ENCODE results near the gene PEX5L. TPM values are rescaled to one million over a fixed set of nuclear protein-coding genes. Genes with fewer than 3 reads are reported as not detected.

PEX5L gene
- total RNA-seq: under 0.01 TPM in 2 replicates

GRCh38 chr3:180036671-180037455 is at the start of gene PEX5L:
PEX5L (minus strand) TSS chr3:180036937; CDS start chr3:180036599, 338 bp downstream.

Data from regular cardiac myocyte (primary cell).